Measurements from ENCODE around the gene TTLL7. TPM values are rescaled to one million over a fixed set of nuclear protein-coding genes. Genes with fewer than 3 reads are reported as not detected.

Gene TTLL7
- total RNA-seq, 1 experiment from 2014 or later = not detected

DNA sequence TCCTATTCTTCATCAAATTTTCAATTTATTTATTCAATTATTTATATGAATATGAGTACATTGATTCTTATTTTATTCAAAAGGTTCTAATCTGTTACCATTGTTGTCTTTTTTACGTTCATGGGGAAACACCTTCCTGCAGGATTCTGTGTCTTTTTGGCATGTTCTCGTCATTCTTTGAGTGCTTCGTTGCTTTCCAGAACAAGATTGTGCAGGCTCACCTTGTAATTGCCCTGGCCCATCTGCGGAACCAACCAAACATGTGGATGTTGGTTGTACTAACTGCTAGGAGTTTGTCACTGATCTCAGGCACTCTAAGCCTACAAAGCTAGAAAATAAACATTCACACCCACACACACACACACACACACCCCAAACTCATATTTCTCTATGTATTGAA is 182.1 kb downstream of the TTLL7 start:
- Histone ChIP-seq H3K36me3 (ENCODE audit: insufficient read depth, low read length) (0 out of 2 replicates have a peak, but pooled peaks cover 4% of the 10 kb centered on the region), H3K9me3 (ENCODE audit: low read length) (no peaks in the 10 kb centered on the region), H3K27ac (ENCODE audit: low read length) (no peak overlapping the region), H3K4me2 (ENCODE audit: low read depth, low read length, poor library complexity, severe bottlenecking) (no peak overlapping the region), H3K27me3 (ENCODE audit: low read length) (no peaks in the 10 kb centered on the region), H3K4me3 (ENCODE audit: low read length) (no peak overlapping the region), H3K79me2 (ENCODE audit: low read length) (no peaks in the 10 kb centered on the region), H3K9ac (ENCODE audit: low read length) (no peak overlapping the region), H2AFZ (ENCODE audit: low read length) (no peak overlapping the region), H4K20me1 (ENCODE audit: insufficient read depth, low read depth, low read length) (no peaks in the 10 kb centered on the region), H3K9me2 (replicated peaks; ENCODE audit: insufficient read depth, low read length) (no peaks in the 10 kb centered on the region), H3K4me1 (ENCODE audit: low read length) (peaks cover 12% of the 10 kb centered on the region)
- DNase-seq = no peak

DNA sequence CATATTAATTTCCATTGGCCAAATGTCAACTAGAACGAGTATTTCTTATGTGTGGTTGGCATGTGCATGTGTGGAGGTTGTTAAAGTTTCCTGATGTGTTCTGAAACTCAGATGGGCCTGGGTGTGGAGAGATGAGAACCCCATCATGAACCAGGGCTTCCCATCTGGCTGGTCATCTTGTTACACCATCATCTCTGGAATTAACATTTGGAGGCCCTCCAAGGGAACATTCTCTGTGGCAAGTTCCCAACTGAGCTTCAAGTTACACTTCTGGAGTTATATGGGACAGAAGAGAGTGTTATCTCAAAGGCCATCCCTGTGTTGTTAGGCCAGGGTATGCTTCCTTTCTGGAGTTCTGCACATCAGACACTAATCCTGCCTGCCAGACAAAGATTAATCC is 183.6 kb downstream of the TTLL7 start:
- Histone ChIP-seq H3K9ac (ENCODE audit: low read length) (no peak overlapping the region), H4K20me1 (ENCODE audit: insufficient read depth, low read depth, low read length) (no peaks in the 10 kb centered on the region), H3K36me3 (ENCODE audit: insufficient read depth, low read length) (0 out of 2 replicates have a peak, but pooled peaks cover 4% of the 10 kb centered on the region), H3K4me3 (ENCODE audit: low read length) (no peak overlapping the region), H2AFZ (ENCODE audit: low read length) (no peak overlapping the region), H3K9me2 (replicated peaks; ENCODE audit: insufficient read depth, low read length) (no peaks in the 10 kb centered on the region), H3K79me2 (ENCODE audit: low read length) (no peaks in the 10 kb centered on the region), H3K27ac (ENCODE audit: low read length) (no peak overlapping the region), H3K4me1 (ENCODE audit: low read length) (peaks cover 15% of the 10 kb centered on the region), H3K9me3 (ENCODE audit: low read length) (no peaks in the 10 kb centered on the region), H3K27me3 (ENCODE audit: low read length) (no peaks in the 10 kb centered on the region), H3K4me2 (ENCODE audit: low read depth, low read length, poor library complexity, severe bottlenecking) (no peak overlapping the region)
- no peak for DNase-seq

Other genes starting within 250 kb of the TTLL7 start
- 23.1 and 68.1 TPM in 2 replicates for gene PRKACB, start 145.1 kb upstream of the TTLL7 start, total RNA-seq (2014; rRNA removed; shearing (Covaris generic); ENCODE audit: low replicate concordance)